NCI-H82 treated with DMSO at 0.1 percent for 48 hours (cell line): Measurements from ENCODE around the gene CASP10.

ENCODE experiments used
- DNase-seq: peaks from one replicate; lab custom pipeline; 2025; ENCODE audit not compliant: unreplicated experiment; lab: John Stamatoyannopoulos, UW

CASP10 gene

DNA sequence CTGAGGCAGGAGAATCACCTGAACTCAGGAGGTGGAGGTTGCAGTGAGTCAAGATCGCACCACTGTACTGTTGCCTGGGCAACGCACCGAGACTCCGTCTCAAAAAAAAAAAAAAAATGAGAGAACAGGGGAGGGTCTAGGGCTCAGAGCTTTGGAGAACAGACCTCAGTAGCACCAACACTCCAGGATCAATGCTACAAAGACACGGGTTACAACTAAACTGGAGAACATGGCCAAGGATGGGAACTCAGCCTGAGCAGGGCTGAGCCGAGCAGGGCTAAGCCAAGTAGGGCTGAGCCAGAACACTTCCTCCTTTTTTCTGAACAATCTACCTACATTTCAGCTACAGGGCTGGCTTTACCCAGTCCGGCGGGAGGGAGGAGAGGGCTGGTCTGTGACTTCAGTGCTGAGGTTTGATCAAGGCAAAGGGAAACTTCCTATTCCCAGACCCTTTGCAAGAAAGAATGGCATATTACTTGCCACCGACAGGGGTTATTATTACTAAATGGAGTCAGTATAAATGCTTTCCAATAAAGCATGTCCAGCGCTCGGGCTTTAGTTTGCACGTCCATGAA, 74.5 kb downstream of the CASP10 start:
- DNase-seq, result no peak

DNA sequence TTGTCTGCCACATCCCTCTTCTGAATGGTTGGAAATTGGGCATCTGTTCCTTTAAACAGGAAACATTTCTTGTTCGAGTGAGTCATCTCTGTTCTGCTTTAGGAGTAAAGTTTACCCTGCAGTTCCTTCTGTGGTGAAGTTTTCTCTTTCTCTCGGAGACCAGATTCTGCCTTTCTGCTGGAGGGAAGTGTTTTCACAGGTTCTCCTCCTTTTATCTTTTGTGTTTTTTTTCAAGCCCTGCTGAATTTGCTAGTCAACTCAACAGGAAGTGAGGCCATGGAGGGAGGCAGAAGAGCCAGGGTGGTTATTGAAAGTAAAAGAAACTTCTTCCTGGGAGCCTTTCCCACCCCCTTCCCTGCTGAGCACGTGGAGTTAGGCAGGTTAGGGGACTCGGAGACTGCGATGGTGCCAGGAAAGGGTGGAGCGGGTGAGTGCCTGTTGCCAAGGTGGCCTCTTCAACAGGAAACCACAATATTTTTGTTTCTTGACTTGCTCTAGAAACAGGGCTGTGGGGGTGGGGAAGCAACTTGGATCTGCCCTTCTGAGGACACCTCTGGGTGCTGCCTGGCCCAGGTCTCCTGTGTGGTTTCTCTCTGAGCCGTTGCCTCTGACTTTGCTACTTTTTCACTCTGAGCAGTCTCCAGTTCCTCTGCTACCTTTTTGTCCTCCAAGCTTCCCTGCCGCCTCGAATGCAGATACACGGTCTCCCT, 75.2 kb downstream of the CASP10 start:
- no peak for DNase-seq

DNA sequence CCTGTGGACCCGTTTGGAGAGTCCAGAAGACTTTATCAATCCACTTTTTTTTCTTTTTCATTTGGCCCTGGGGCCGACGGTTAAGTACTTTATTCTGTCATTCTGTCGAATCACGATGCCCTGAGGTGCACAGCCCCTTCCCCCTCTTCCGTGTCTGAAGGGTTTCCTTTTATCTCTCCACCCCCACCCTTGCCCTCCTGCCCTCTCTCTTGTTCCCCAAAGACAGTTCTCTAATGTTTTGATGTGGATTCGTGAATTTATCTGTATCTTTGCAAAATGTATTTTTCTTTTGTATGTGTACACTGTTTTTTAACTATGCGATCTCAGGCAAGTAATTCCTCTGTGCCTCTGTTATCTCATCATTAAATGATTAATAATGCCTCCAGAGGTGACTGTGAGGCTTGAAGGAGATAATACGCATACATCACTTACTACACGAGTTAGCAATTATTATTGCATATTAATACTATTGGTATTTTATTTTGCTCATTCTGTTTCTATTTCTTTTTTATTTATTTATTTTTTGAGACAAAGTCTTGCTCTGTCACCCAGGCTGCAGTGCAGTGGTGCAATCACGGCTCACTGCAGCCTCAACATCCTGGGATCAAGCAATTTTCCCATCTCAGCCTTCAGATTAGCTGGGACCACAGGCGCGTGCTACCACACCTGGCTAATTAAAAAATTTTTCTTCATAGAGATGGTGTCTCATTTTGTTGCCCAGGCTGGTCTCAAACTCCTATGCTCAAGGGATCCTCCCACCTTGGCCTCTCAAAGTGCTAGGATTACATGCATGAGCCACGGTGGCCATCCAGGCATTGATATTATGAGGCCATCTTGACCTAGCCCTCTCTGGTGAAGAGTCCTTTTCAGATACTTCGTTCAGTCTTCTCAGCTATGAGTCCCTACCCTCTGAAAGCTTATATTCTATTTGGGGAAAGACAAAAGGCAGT, 76.0 kb downstream of the CASP10 start:
- DNase-seq, result no peak

DNA sequence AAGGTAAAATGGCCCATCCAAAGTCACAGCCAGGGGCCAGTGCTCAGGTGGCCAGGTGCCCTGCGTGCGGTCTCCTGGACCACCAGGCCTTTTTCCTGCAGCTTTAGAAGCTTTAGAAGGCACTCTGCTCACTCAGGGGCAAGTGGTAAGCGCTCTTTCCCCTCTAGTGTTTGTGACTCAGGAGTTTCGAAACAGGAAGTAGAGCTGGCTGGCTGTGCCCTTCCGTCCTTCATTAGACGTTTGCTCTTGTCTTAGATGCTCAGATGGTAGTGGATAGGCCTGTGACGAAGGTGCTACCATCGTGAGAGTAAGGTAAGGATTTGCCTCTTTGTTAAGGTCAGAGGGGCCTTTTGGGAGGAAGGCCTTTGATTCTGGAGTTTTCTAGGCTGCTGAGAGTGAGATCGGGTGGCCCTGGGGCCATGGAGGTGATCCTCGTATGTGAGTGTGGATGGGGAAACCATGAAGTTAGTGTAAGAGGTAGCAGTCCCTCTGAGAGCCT, 77.4 kb downstream of the CASP10 start, which contains the start of gene CASP8:
CASP8 (plus strand) TSS at position 235 of the 499 bp plus-strand sequence. CDS start 5,951 bp downstream, outside the sequence.
- DNase-seq, result no peak

DNA sequence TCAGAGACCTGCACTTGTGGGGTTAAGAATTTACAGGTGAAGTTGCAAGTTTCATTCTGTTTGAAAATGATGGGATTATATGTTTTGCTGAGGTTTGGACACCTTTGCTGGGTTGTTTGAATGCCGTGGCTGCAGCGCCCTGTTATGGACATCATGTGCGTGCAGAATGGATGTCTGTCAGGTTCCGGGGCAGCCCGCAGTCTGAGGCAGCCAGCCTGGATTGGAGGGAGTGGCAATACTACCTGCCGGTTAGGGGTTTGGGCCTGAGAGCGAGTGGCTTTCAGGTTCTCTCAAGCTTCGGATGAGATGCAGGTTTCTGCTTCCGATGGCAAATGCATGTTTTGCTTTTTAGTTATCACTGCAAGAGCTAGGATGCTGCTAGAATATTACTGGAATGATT, 78.5 kb downstream of the CASP10 start:
- DNase-seq, result no peak

- DNase-seq, result no peak
Measured at GRCh38 chr2:201261906-201262305, 79.0 kb downstream of the CASP10 start.

DNA sequence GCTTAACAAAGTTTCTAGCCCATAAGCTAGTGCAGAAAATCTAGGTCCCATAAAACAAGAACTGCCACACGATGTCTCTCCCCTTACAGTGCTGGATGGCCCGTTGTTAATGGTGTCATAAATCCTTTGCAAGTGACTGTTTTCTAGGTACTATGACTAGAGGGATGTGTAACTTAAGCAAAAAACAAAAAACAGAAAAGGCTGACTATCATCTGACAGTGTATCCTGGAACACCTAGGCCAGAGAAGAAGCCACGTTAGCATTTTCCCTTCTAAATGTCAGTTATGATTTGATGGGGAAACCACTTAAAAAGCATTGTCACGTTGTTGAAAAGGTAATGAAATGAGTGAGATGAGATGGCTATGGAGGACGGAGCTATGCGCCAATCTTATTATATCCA, 79.8 kb downstream of the CASP10 start:
- no peak for DNase-seq

DNA sequence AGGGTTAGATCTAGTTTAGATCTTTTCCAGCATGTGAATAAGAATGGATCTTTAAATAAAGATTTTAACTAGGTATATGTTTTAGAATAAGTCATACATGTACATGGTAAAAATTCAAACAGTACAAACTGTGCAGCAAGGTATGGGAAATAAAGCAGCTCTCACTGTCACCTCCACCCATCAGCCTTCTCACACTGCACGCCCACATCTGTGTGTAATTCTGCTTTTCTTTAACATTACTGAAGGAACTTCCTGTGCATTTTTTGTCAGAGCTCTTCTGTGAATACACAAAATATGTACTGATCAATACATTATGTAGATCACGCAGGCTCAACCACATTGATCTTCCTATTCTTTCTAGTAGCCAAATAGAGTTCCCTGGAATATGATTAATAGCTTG, 80.8 kb downstream of the CASP10 start:
- DNase-seq, result no peak

GRCh38 chr2:201264472-201265173, 81.7 kb downstream of the CASP10 start:
- DNase-seq, result no peak

GRCh38 chr2:201266629-201267028, 83.7 kb downstream of the CASP10 start:
- DNase-seq, result no peak

DNA sequence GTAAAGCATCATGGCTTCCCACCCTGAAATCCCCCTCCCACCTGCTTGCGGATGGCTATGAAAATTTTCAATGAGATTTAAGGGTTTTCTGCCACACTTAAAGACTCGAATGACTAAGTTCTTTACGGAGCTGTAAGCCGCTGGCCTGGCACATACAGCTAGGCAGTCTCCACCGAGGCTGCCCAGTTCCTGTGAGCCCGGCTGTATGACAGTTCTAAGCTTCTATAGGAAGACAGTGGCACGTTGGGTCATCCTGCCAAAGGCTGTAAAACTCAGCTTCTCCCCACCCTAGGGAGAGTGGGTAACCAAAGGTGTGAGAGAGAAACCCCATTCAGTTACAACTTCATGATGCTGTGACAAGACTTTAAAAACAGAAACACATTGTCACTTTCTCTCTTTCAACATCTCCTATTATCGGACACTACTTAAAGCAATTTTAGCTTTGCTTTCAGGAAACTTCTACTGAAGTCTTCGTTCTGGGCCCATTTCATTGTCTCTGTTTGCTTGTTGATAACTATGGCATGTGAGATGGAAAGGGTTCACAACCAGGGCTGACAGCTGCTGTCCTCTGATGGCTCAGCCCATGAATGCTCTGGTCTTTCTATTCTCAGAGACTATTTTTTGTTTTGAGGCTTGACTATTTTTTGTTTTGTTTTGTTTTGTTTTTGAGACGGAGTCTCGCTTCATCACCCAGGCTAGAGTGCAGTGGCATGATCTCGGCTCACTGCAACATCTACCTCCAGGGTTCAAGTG, 84.5 kb downstream of the CASP10 start:
- no peak for DNase-seq

GRCh38 chr2:201269764-201270163, 86.8 kb downstream of the CASP10 start:
- DNase-seq, result no peak

DNA sequence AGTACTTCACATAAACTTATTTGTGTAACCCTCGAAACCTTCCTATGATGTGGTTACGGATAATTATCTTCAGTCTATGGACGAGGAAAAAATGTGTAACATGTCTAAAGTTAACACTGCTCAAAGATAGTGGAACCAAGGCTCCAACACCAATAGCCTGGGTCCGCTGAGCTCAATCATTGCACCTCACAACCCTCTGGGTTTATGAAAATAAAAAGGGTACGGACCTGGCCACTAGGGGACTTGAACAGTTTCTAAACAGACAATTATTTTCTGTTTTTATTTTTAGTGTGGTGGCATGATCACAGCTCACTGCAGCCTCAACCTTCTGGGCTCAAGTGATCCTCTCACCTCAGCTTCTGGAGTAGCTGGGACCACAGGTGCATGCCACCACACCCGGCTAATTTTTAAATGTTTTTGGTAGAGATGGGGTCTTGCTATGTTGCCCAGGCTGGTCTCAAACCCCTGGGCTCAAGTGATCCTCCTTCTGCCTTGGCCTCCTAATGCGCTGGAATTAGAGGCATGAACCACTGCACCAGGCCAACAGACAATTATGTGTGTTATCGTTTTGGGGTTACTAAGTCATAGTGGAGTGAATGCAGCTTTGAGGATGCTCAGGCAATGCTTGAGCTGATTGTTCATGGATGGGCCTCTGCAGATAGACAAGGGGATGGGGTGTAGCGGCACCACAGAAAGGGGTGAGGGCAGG, 87.5 kb downstream of the CASP10 start:
- no peak for DNase-seq

DNA sequence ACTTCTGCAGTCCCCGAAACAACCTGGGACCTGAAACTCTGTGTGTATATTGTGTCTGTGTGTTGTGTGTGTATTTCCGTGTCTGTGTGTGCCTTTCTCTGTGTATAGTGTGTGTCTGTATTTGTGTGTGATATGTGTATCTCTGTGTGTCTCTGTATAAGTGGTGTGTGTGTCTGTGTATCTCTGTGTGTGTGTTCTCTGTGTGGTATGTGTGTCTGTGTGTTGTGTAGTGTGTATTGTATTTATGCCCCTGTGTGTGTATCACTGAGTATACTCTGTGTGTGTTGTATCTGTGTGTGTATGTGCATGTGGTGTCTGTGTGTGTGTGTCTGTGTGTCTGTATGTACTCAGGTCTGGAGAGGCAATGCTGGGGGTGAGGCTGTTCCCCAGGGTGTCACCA, 89.0 kb downstream of the CASP10 start:
- DNase-seq, result no peak

- no peak for DNase-seq
Measured at GRCh38 chr2:201273330-201273983, 90.5 kb downstream of the CASP10 start.

- no peak for DNase-seq
Measured at GRCh38 chr2:201275069-201275468, 92.1 kb downstream of the CASP10 start.

- DNase-seq, result no peak
Measured at GRCh38 chr2:201275990-201276389, 93.0 kb downstream of the CASP10 start.

DNA sequence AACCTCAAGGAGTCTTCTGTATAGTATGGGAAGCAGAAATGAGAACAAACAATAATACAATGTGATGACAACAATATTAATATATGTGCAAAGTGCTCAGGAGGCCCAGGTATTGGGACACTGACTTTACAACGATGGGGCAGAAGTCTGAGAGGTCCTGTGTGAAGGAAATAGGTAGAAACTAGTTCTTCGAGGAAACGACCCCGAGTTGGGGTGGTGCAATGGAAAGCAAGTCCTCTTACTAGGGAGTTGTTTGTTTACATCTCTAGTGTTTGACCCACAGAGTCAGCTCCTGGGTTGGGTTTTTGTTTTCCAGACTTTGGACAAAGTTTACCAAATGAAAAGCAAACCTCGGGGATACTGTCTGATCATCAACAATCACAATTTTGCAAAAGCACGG, 93.6 kb downstream of the CASP10 start:
- no peak for DNase-seq
